Measurements from ENCODE around the gene TRABD2A. TPM values are rescaled to one million over a fixed set of nuclear protein-coding genes. Genes with fewer than 3 reads are reported as not detected.

The TRABD2A gene
- total and polyA plus RNA-seq, 2 of the 13 experiments (the other 11 are each of a cell fraction or from before 2014, with no cell fraction given): 0.15 TPM; not detected in 1

GRCh38 chr2:84905181-84906107, 24.6 kb upstream of the TRABD2A start, which contains the start of gene TMSB10 (continued):
- TF ChIP-seq, protein P1, sequence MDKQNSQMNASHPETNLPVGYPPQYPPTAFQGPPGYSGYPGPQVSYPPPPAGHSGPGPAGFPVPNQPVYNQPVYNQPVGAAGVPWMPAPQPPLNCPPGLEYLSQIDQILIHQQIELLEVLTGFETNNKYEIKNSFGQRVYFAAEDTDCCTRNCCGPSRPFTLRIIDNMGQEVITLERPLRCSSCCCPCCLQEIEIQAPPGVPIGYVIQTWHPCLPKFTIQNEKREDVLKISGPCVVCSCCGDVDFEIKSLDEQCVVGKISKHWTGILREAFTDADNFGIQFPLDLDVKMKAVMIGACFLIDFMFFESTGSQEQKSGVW (CRISPR knock-in tag; IDR thresholded peaks at IDR 0.05; ENCODE audit: borderline replicate concordance): peak; percentile 78; the same call in 1 of the 2 replicates
- TF ChIP-seq, protein P2, sequence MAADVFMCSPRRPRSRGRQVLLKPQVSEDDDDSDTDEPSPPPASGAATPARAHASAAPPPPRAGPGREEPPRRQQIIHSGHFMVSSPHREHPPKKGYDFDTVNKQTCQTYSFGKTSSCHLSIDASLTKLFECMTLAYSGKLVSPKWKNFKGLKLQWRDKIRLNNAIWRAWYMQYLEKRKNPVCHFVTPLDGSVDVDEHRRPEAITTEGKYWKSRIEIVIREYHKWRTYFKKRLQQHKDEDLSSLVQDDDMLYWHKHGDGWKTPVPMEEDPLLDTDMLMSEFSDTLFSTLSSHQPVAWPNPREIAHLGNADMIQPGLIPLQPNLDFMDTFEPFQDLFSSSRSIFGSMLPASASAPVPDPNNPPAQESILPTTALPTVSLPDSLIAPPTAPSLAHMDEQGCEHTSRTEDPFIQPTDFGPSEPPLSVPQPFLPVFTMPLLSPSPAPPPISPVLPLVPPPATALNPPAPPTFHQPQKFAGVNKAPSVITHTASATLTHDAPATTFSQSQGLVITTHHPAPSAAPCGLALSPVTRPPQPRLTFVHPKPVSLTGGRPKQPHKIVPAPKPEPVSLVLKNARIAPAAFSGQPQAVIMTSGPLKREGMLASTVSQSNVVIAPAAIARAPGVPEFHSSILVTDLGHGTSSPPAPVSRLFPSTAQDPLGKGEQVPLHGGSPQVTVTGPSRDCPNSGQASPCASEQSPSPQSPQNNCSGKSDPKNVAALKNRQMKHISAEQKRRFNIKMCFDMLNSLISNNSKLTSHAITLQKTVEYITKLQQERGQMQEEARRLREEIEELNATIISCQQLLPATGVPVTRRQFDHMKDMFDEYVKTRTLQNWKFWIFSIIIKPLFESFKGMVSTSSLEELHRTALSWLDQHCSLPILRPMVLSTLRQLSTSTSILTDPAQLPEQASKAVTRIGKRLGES (CRISPR knock-in tag; IDR thresholded peaks at IDR 0.05; ENCODE audit: borderline replicate concordance): 0 out of 2 replicates have a peak, but pooled peaks have one; percentile 31
- TF ChIP-seq ZNF605 (CRISPR knock-in tag; IDR thresholded peaks at IDR 0.05): no peak
- peak; percentile 92 for TF ChIP-seq ZNF563 (CRISPR knock-in tag; IDR thresholded peaks at IDR 0.05)
- TF ChIP-seq PRMT3 (CRISPR knock-in tag; IDR thresholded peaks at IDR 0.05; ENCODE audit: borderline replicate concordance, low read depth): 0 out of 2 replicates have a peak, but pooled peaks have one; percentile 74
- TF ChIP-seq ZNF225 (CRISPR knock-in tag; IDR thresholded peaks at IDR 0.05): peak; percentile 87
- TF ChIP-seq ZNF501 (CRISPR knock-in tag; IDR thresholded peaks at IDR 0.05): peak; percentile 91
- TF ChIP-seq NFE2L2 (IDR thresholded peaks at IDR 0.05; ENCODE audit: low read length): no peak
- no peak for TF ChIP-seq HIC2 (CRISPR knock-in tag; IDR thresholded peaks at IDR 0.05; ENCODE audit: low read depth)
- TF ChIP-seq NFATC3 (CRISPR knock-in tag; IDR thresholded peaks at IDR 0.05): no peak
- 0 out of 2 replicates have a peak, but pooled peaks have one; percentile 17 for TF ChIP-seq ZNF296 (CRISPR knock-in tag; conservative IDR thresholded peaks at IDR 0.05)
- no peak for TF ChIP-seq ZFP36 (IDR thresholded peaks at IDR 0.05; ENCODE audit: borderline replicate concordance, low read depth, low read length, partially characterized antibody)
- TF ChIP-seq TAF15 (IDR thresholded peaks at IDR 0.05; ENCODE audit: low read depth, low read length, poor library complexity, severe bottlenecking): peak; percentile 76
- no peak for TF ChIP-seq SMAD9 (CRISPR knock-in tag; IDR thresholded peaks at IDR 0.05)
- TF ChIP-seq KDM1A (CRISPR knock-in tag; IDR thresholded peaks at IDR 0.05): no peak
- peak; percentile 93 for TF ChIP-seq IRF9 (CRISPR knock-in tag; IDR thresholded peaks at IDR 0.05; ENCODE audit: borderline replicate concordance)
- TF ChIP-seq SOX13 (IDR thresholded peaks at IDR 0.05): no peak
- TF ChIP-seq SOX13 (CRISPR knock-in tag; conservative IDR thresholded peaks at IDR 0.05 in 1 of 2, IDR thresholded peaks at IDR 0.05 in 1 of 2): peak in 1 of 2 experiments; percentile 64; a peak in 1 of 4 replicates
- 0 out of 2 replicates have a peak, but pooled peaks have one; percentile 69 for TF ChIP-seq CENPX (CRISPR knock-in tag; IDR thresholded peaks at IDR 0.05)
- TF ChIP-seq ZNF496 (CRISPR knock-in tag; IDR thresholded peaks at IDR 0.05; ENCODE audit: insufficient replicate concordance): no peak
- no peak for TF ChIP-seq CREB1 (IDR thresholded peaks at IDR 0.05)
- no peak for TF ChIP-seq CREB1 (CRISPR knock-in tag; IDR thresholded peaks at IDR 0.05)
